Measurements from ENCODE around the gene CTRB2. TPM values are rescaled to one million over a fixed set of nuclear protein-coding genes. Genes with fewer than 3 reads are reported as not detected.

Gene CTRB2
- total and polyA plus RNA-seq, 7 experiments from 2014 or later, result not detected

DNA sequence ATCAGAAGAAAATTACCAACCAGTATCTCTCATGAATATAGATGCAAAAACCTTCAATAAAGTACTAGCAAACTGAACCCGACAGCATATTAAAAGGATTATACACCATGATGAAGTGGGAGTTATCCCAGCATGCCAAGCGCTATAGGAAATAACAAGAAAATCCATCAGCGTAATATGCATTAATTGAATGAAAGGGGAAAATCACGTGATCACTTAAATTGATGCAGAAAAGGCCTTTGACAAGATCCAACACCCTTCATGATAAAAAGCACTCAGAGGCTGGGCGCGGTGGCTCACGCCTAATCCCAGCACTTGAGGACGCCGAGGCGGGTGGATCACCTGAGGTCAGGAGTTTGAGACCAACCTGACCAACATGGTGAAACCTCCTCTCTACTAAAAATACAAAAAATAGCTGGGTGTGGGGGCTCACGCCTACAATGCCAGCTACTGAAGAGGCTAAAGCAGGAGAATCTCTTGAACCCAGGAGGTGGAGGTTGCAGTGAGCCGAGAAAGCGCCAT, 4.8 kb downstream of the CTRB2 start:
- DNase-seq (no peak), ATAC-seq (no peak)
- Histone ChIP-seq H3K9me3 (ENCODE audit: control insufficient read depth in 2 of 3, low read length in 3 of 3) (no peaks in the 10 kb centered on the region), H3K27me3 (ENCODE audit: control insufficient read depth in 2 of 2, insufficient read depth in 2 of 2, low read length in 2 of 2) (no peaks in the 10 kb centered on the region), H3K4me1 (ENCODE audit: control insufficient read depth in 2 of 2, insufficient read depth in 2 of 2, low read length in 2 of 2) (peaks cover 0 to 14% of the 10 kb centered on the region in 2 donors), H3K36me3 (ENCODE audit: control insufficient read depth in 2 of 3, insufficient read depth in 3 of 3, low read length in 3 of 3) (no peaks in the 10 kb centered on the region), H3K27ac (ENCODE audit: low read depth, low read length) (no peak overlapping the region), H3K4me3 (ENCODE audit: low read length) (no peak overlapping the region)
- Mint-ChIP-seq H3K27ac (peak overlapping the region in 7 of 9 donors; percentile 9 to 93 (median 54)), H3K9me3 (no peaks in the 10 kb centered on the region), H3K27me3 (peaks cover 12 to 18% (median 14%) of the 10 kb centered on the region in 5 donors), H3K4me1 (peaks cover 10 to 29% (median 22%) of the 10 kb centered on the region in 7 donors), H3K36me3 (no peaks in the 10 kb centered on the region), H3K4me3 (no peak overlapping the region)
- CTCF ChIA-PET, result interaction anchor here (0.6 to 1.5 kb wide), 2 partner anchors 17 to 31 kb away, joined by 4 to 10 read pairs; no protein-coding TSS in a partner anchor
- intact Hi-C loops (cut with micrococcal nuclease), result loop anchor here (2.0 kb wide), 1 partner anchor 19 kb away; no protein-coding TSS in a partner anchor
- POLR2A ChIA-PET, result interaction anchor here (1.0 kb wide), 1 partner anchor 18 kb away, joined by 7 read pairs; no protein-coding TSS in a partner anchor

DNA sequence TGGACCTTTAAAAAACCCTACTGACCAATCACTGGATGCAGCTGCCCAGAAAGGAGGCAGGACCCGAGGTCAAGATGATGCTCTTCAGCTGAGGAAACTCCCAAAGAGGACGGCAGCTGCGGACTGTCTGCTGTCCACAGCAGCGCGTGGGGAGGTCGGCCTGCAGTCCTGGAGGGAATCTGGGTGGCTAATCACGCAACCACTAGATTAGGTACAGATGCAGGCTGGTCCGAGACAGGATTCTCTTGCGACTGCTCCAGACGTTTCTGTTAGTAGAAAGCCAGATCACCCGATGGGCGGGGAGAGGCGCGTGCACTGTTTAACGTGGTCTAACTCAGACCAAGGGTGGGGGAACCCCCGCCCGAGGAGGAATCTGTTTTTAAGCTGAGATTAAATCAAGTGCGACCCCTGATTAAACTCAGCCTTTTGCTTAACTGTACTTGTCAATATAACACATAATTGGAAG, 8.8 kb downstream of the CTRB2 start:
- DNase-seq, result no peak
- CTCF ChIA-PET, result interaction anchor here (0.9 to 2.8 kb wide), 7 partner anchors 35 to 273 kb away, joined by 3 to 18 read pairs (median 4); no protein-coding TSS in a partner anchor

DNA sequence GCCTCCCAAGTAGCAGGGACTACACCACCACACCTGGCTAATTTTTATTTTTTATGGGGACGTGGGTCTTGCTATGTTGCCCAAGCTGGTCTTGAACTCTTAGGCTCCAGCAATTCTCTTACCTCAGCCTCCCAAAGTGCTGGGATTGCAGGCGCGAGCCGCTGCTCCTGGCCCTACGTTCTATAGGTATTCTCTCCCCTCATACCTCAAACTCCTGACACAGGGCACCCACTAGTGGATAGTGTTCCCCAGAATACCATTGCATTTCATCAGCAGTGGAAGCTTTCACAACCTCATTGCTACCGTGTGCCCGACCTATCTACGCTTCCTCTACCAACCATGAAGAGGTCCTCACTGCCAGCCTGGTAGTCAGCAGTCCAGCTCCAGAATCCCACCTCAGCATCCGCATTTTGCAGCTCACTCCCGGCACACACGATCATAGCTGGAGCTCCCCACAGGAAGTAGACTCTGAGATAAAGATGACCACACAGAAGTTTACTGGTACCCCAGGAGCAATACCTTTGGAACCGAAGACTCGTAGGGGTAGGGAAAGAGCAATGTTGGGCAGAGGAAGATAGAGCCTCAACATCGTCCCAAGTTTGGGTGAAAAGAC, 9.3 kb downstream of the CTRB2 start:
- peaks cover 12 to 27% (median 14%) of the 10 kb centered on the region in 5 donors for H3K27me3 Mint-ChIP-seq
- intact Hi-C loops (cut with micrococcal nuclease), result loop anchor here (5.0 kb wide), 2 partner anchors 35 to 370 kb away; partner anchors contain the start of gene GABARAPL2 (in 1 of the 2)
- no peaks in the 10 kb centered on the region for H3K36me3 Mint-ChIP-seq
- H3K27me3 ChIP-seq (ENCODE audit: control insufficient read depth in 2 of 2, insufficient read depth in 2 of 2, low read length in 2 of 2), result peaks cover 0 to 3% of the 10 kb centered on the region in 2 donors
- ChIA-PET CTCF (interaction anchor here (0.7 to 1.9 kb wide), 5 partner anchors 36 to 206 kb away, joined by 3 to 4 read pairs (median 3); no protein-coding TSS in a partner anchor), POLR2A (no interaction called here)
- no peak overlapping the region for H3K27ac ChIP-seq (ENCODE audit: low read depth, low read length)
- H3K4me3 ChIP-seq (ENCODE audit: low read length), result no peak overlapping the region
- DNase-seq (no peak), ATAC-seq (no peak)
- no peaks in the 10 kb centered on the region for H3K36me3 ChIP-seq (ENCODE audit: control insufficient read depth in 2 of 3, insufficient read depth in 3 of 3, low read length in 3 of 3)
- H3K4me3 Mint-ChIP-seq, result no peak overlapping the region
- no peaks in the 10 kb centered on the region for H3K9me3 ChIP-seq (ENCODE audit: control insufficient read depth in 2 of 3, low read length in 3 of 3)
- H3K4me1 Mint-ChIP-seq, result peaks cover 10 to 29% (median 22%) of the 10 kb centered on the region in 7 donors
- peaks cover 0 to 14% of the 10 kb centered on the region in 2 donors for H3K4me1 ChIP-seq (ENCODE audit: control insufficient read depth in 2 of 2, insufficient read depth in 2 of 2, low read length in 2 of 2)
- no peaks in the 10 kb centered on the region for H3K9me3 Mint-ChIP-seq
- no peak overlapping the region for H3K27ac Mint-ChIP-seq

More for the DNA sequence above, 8.8 kb downstream of the CTRB2 start:
- Histone ChIP-seq H3K9me3 (ENCODE audit: control insufficient read depth in 2 of 3, low read length in 3 of 3) (no peaks in the 10 kb centered on the region), H3K27ac (ENCODE audit: low read depth, low read length) (no peak overlapping the region), H3K4me3 (ENCODE audit: low read length) (no peak overlapping the region), H3K36me3 (ENCODE audit: control insufficient read depth in 2 of 3, insufficient read depth in 3 of 3, low read length in 3 of 3) (no peaks in the 10 kb centered on the region), H3K27me3 (ENCODE audit: control insufficient read depth in 2 of 2, insufficient read depth in 2 of 2, low read length in 2 of 2) (peaks cover 0 to 3% of the 10 kb centered on the region in 2 donors), H3K4me1 (ENCODE audit: control insufficient read depth in 2 of 2, insufficient read depth in 2 of 2, low read length in 2 of 2) (peaks cover 0 to 14% of the 10 kb centered on the region in 2 donors)
- Mint-ChIP-seq H3K36me3 (no peaks in the 10 kb centered on the region), H3K27ac (no peak overlapping the region), H3K4me1 (peaks cover 10 to 29% (median 22%) of the 10 kb centered on the region in 7 donors), H3K4me3 (no peak overlapping the region), H3K9me3 (no peaks in the 10 kb centered on the region), H3K27me3 (peaks cover 12 to 24% (median 14%) of the 10 kb centered on the region in 5 donors)
- intact Hi-C loops (cut with micrococcal nuclease), result loop anchor here (5.0 kb wide), 2 partner anchors 34 to 369 kb away; partner anchors contain the start of gene GABARAPL2 (in 1 of the 2)
- POLR2A ChIA-PET, result interaction anchor here (1.1 kb wide), 1 partner anchor 36 kb away, joined by 3 read pairs; no protein-coding TSS in a partner anchor
- ATAC-seq, result no peak

DNA sequence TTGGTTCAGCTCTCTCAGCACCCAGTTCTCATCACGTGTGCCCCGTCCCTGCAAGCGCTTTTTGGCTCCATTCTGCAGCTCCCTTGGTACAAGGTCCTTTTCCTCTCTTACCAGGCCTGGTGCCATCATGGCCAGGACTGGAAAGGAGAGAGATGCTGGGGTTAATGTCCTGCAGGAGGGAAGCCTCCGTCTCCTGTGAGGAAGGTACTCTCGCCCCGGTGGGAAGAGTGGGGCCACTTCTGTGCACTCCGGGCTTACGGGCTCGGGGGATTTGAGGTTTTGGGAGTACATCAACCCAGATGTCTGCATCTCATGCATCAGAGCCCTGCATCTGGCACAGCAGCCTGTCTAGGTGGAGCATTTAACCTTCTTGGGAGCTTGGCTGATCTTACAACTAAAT, 10.1 kb downstream of the CTRB2 start:
- H3K9me3 Mint-ChIP-seq, result no peaks in the 10 kb centered on the region
- H3K27me3 Mint-ChIP-seq, result peaks cover 12 to 27% (median 14%) of the 10 kb centered on the region in 5 donors
- H3K4me3 Mint-ChIP-seq, result no peak overlapping the region
- H3K4me1 Mint-ChIP-seq, result peaks cover 10 to 26% (median 19%) of the 10 kb centered on the region in 7 donors
- ATAC-seq, result no peak
- H3K36me3 ChIP-seq (ENCODE audit: control insufficient read depth in 2 of 3, insufficient read depth in 3 of 3, low read length in 3 of 3), result no peaks in the 10 kb centered on the region
- no peak overlapping the region for H3K27ac ChIP-seq (ENCODE audit: low read depth, low read length)
- peaks cover 0 to 12% of the 10 kb centered on the region in 2 donors for H3K4me1 ChIP-seq (ENCODE audit: control insufficient read depth in 2 of 2, insufficient read depth in 2 of 2, low read length in 2 of 2)
- H3K9me3 ChIP-seq (ENCODE audit: control insufficient read depth in 2 of 3, low read length in 3 of 3), result no peaks in the 10 kb centered on the region
- CTCF ChIA-PET, result interaction anchor here (0.7 to 1.9 kb wide), 6 partner anchors 37 to 206 kb away, joined by 3 to 4 read pairs (median 3); no protein-coding TSS in a partner anchor
- POLR2A ChIA-PET, result no interaction called here
- intact Hi-C loops (cut with micrococcal nuclease), result loop anchor here (5.0 kb wide), 2 partner anchors 35 to 370 kb away; partner anchors contain the start of gene GABARAPL2 (in 1 of the 2)
- H3K27me3 ChIP-seq (ENCODE audit: control insufficient read depth in 2 of 2, insufficient read depth in 2 of 2, low read length in 2 of 2), result peaks cover 0 to 3% of the 10 kb centered on the region in 2 donors
- no peak for DNase-seq
- no peak overlapping the region for H3K27ac Mint-ChIP-seq
- no peak overlapping the region for H3K4me3 ChIP-seq (ENCODE audit: low read length)
- no peaks in the 10 kb centered on the region for H3K36me3 Mint-ChIP-seq

DNA sequence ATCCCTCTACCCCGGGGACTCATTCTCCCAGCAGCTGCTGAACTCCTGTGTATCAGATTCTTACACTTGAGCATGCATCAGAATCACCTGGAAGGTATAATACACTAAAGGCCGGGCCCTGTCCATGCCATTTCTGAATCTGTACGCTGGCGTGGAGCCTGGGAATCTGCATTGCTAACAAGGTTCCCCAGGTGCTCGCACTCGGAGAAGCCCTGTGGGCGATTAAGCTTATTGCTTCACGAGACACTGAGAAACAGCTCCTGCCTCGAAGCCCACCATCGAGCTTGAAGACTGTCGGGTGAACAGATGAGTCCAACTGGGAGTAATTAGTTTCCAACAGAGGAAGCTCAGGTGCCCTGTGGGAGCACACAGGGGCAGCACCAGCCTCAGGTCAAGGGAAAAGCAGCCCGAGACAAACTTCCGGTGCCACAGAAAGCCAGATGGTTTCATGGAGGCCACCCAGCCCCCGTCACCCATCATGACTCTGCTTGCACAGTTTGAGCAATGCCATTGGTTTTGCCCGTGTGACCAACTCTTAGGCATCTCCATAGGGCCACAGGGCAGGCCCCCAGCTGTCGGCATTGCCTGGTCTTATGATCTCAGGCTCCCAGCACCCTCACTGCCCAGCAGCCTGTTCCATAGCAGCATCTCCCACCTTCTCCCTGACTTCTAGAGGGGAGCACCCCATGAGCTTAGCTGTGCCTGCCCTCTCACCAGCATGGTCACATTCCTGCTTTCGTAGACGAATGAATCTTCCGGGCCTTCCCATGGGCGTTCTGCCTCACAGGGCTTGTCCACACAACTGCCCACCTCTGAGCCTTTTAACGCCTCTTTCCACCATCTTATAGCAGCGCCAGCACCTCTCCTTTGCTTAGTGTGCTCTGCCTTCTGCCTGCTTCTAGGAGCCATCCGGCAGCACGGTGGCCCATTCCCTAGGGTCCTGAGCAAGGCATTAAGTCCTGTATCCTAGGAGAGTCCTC, 10.9 kb downstream of the CTRB2 start:
- Mint-ChIP-seq H3K4me1 (peaks cover 4 to 19% (median 11%) of the 10 kb centered on the region in 7 donors), H3K27me3 (peaks cover 12 to 31% (median 14%) of the 10 kb centered on the region in 5 donors), H3K36me3 (no peaks in the 10 kb centered on the region), H3K27ac (peak overlapping the region in 1 of 9 donors; percentile 13), H3K9me3 (no peaks in the 10 kb centered on the region), H3K4me3 (no peak overlapping the region)
- Histone ChIP-seq H3K36me3 (ENCODE audit: control insufficient read depth in 2 of 3, insufficient read depth in 3 of 3, low read length in 3 of 3) (no peaks in the 10 kb centered on the region), H3K27ac (ENCODE audit: low read depth, low read length) (no peak overlapping the region), H3K4me3 (ENCODE audit: low read length) (no peak overlapping the region), H3K9me3 (ENCODE audit: control insufficient read depth in 2 of 3, low read length in 3 of 3) (no peaks in the 10 kb centered on the region), H3K27me3 (ENCODE audit: control insufficient read depth in 2 of 2, insufficient read depth in 2 of 2, low read length in 2 of 2) (peaks cover 0 to 3% of the 10 kb centered on the region in 2 donors), H3K4me1 (ENCODE audit: control insufficient read depth in 2 of 2, insufficient read depth in 2 of 2, low read length in 2 of 2) (peaks cover 0 to 5% of the 10 kb centered on the region in 2 donors)
- intact Hi-C loops (cut with micrococcal nuclease), result loop anchor here (5.0 kb wide), 2 partner anchors 36 to 371 kb away; partner anchors contain the start of gene GABARAPL2 (in 1 of the 2)
- peak in 1 of 9 donors; percentile 16 for DNase-seq
- ATAC-seq, result no peak
- CTCF ChIA-PET, result interaction anchor here (0.7 to 1.1 kb wide), 4 partner anchors 189 to 209 kb away, joined by 3 to 4 read pairs (median 3); no protein-coding TSS in a partner anchor
- POLR2A ChIA-PET, result no interaction called here

All from naive thymus-derived CD4-positive, alpha-beta T cell (primary cell).